GM12891 (cell line): ENCODE measurements around the gene ANK3. TPM values are rescaled to one million over a fixed set of nuclear protein-coding genes. Genes with fewer than 3 reads are reported as not detected.

Experiments
- DNase-seq: peaks from one replicate; pipeline ENCODE4 v3.0.0; 2011; ENCODE audit warnings: low spot score; ENCODE audit not compliant: insufficient read length
- FAIRE-seq: peaks from 2 replicates; lab custom pipeline; 2011; peaks lifted over from hg19 to GRCh38; lab: Jason Lieb, UNC
- PAX5 ChIP-seq: IDR thresholded peaks from 2 replicates; pipeline ENCODE4 v1.6.1; 2011; ENCODE audit warnings: low read length, moderate library complexity, mild to moderate bottlenecking; ENCODE audit not compliant: insufficient read depth, severe bottlenecking
- POLR2A ChIP-seq: IDR thresholded peaks from 2 replicates; pipeline ENCODE4 v1.6.1; 2011; ENCODE audit warnings: low read depth, low read length, control low read depth
- POLR2AphosphoS5 ChIP-seq: IDR thresholded peaks from 2 replicates; pipeline ENCODE4 v1.6.1; 2011; ENCODE audit warnings: low read depth, low read length, control low read depth
- POU2F2 ChIP-seq: IDR thresholded peaks from 2 replicates; pipeline ENCODE4 v1.6.1; 2011; ENCODE audit warnings: low read depth, mild to moderate bottlenecking, control low read depth, low read length, moderate library complexity
- SPI1 ChIP-seq: IDR thresholded peaks from 2 replicates; pipeline ENCODE4 v1.6.1; 2011; ENCODE audit warnings: low read depth, low read length, control low read depth
- TAF1 ChIP-seq: IDR thresholded peaks from 2 replicates; pipeline ENCODE4 v1.6.1; 2011; ENCODE audit warnings: low read depth, low read length, control low read depth
- polyA plus RNA-seq: library from polyadenylated mRNA; unstranded; fragments of >200 nt; gene quantifications from one replicate; pipeline ENCODE4 v1.2.1, GENCODE V29; 2012; ENCODE audit warnings: low read depth, missing spikeins, inconsistent platforms; ENCODE audit not compliant: missing spikeins

The ANK3 gene
- 0.15 TPM for polyA plus RNA-seq

GRCh38 chr10:60389413-60390025 lies at the start of gene ANK3:
Gene ANK3, minus strand, starts transcription at chr10:60389875. Its CDS starts 337 bp downstream, at chr10:60389538.
- no peak for FAIRE-seq

GRCh38 chr10:60434418-60435046 lies 44.9 kb upstream of the ANK3 start:
- FAIRE-seq: peak; percentile 60
- DNase-seq: no peak
- TF ChIP-seq PAX5 (no peak), POLR2A (no peak), POLR2AphosphoS5 (no peak), TAF1 (no peak), POU2F2 (no peak), SPI1 (no peak)

More at GRCh38 chr10:60389413-60390025, at the start of gene ANK3:
- no peak for TF ChIP-seq SPI1
- TF ChIP-seq POLR2AphosphoS5: no peak
- TF ChIP-seq POU2F2: no peak
- TF ChIP-seq POLR2A: no peak
- TF ChIP-seq TAF1: no peak
- TF ChIP-seq PAX5: no peak
- no peak for DNase-seq

- no peak for DNase-seq
- TF ChIP-seq POLR2A (no peak), TAF1 (no peak), PAX5 (no peak), SPI1 (no peak), POU2F2 (no peak), POLR2AphosphoS5 (no peak)
- FAIRE-seq: no peak
Observed at GRCh38 chr10:60433684-60434083, 44.0 kb upstream of the ANK3 start.

- DNase-seq (no peak), FAIRE-seq (no peak)
- TF ChIP-seq POLR2A: no peak
- no peak for TF ChIP-seq POU2F2
- TF ChIP-seq TAF1: no peak
- no peak for TF ChIP-seq PAX5
- TF ChIP-seq POLR2AphosphoS5: no peak
- no peak for TF ChIP-seq SPI1
Observed at GRCh38 chr10:60430836-60431597, 41.3 kb upstream of the ANK3 start.

GRCh38 chr10:60430017-60430416 lies 40.3 kb upstream of the ANK3 start:
- DNase-seq: no peak
- TF ChIP-seq TAF1 (no peak), PAX5 (no peak), POU2F2 (no peak), POLR2A (no peak), SPI1 (no peak), POLR2AphosphoS5 (no peak)
- no peak for FAIRE-seq

- TF ChIP-seq POLR2A: no peak
- no peak for TF ChIP-seq SPI1
- TF ChIP-seq TAF1: no peak
- TF ChIP-seq POU2F2: no peak
- no peak for TF ChIP-seq POLR2AphosphoS5
- FAIRE-seq (no peak), DNase-seq (no peak)
Observed at GRCh38 chr10:60429084-60429849, 39.6 kb upstream of the ANK3 start.

- DNase-seq (no peak), FAIRE-seq (no peak)
- TF ChIP-seq PAX5: no peak
- no peak for TF ChIP-seq TAF1
- no peak for TF ChIP-seq POU2F2
- no peak for TF ChIP-seq POLR2AphosphoS5
- TF ChIP-seq SPI1: no peak
- TF ChIP-seq POLR2A: no peak
Observed at GRCh38 chr10:60428387-60428737, 38.7 kb upstream of the ANK3 start.

- FAIRE-seq (no peak), DNase-seq (no peak)
- no peak for TF ChIP-seq TAF1
- no peak for TF ChIP-seq POU2F2
- no peak for TF ChIP-seq POLR2AphosphoS5
- no peak for TF ChIP-seq POLR2A
Observed at GRCh38 chr10:60427709-60428386, 38.2 kb upstream of the ANK3 start.

GRCh38 chr10:60427148-60427547 lies 37.5 kb upstream of the ANK3 start:
- TF ChIP-seq POLR2A (no peak), SPI1 (no peak), PAX5 (no peak), POU2F2 (no peak), POLR2AphosphoS5 (no peak)
- DNase-seq: no peak
- FAIRE-seq: no peak
